ENCODE data around the gene CCDC57. TPM values are rescaled to one million over a fixed set of nuclear protein-coding genes. Genes with fewer than 3 reads are reported as not detected.

Gene CCDC57
- total and polyA plus RNA-seq, 2 of the 4 experiments (the other 2 are of a cell fraction), result 7.3 to 31.3 TPM

DNA sequence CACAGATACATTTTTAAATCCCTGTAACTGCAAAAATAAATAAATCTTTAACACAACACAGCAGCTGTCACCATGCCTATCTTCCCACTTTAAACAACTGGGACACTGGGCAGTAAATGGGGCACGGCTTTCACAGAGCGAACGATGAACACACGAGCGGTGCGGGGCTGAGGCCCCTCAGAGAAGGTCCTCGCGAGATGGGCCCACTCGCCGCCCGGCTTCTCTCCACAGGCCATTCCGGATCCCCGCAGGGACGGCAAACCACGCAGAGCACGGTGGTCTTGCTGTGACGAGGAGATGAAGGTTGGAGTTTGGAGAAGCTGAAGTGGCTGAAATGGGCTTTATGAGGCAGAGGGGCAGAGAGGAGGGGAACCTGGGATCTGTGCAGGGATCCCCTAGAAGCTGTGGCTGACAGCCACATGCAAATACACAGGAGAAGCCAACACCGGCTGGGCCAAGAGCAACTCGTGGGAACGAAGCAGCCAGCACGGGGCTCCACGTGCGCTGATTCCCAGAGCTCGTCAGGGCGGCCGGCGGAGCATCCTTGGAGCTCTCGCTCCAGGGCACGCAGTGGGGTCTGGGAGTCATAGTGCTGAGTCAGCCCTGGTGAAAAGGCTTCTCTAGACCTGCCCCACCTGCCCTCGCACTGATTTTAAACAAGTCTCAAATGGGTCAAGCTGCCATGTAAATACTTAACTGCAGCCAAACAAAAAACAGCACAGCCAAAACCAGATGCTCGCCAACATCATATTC is 31.7 kb downstream of the CCDC57 start:
- Histone ChIP-seq H3K79me1 (ENCODE audit: low read depth in 1 of 2, low read length in 2 of 2) (peaks cover 0 to 4% of the 10 kb centered on the region in 2 experiments; a peak in 1 of 4 replicates), H3K18ac (ENCODE audit: low read depth, low read length) (no peak overlapping the region), H2BK120ac (ENCODE audit: low read depth, low read length) (no peak overlapping the region), H3K9me1 (ENCODE audit: insufficient read depth, low read length) (0 out of 2 replicates have a peak, but pooled peaks cover 6% of the 10 kb centered on the region), H3K27me3 (ENCODE audit: control insufficient read depth, insufficient read depth, low read length) (no peaks in the 10 kb centered on the region), H2BK15ac (ENCODE audit: low read depth, low read length) (no peak overlapping the region), H4K8ac (ENCODE audit: low read depth in 2 of 2, low read length in 2 of 2) (no peak overlapping the region), H3K36me3 (ENCODE audit: control insufficient read depth, insufficient read depth, low read length) (peaks cover 37% of the 10 kb centered on the region), H3K27ac (ENCODE audit: insufficient read depth, low read length) (no peak overlapping the region), H3K14ac (replicated peaks; ENCODE audit: low read depth, low read length) (no peak overlapping the region), H2AK5ac (ENCODE audit: low read depth, low read length) (no peak overlapping the region), H2BK20ac (ENCODE audit: low read depth, low read length) (no peak overlapping the region), H3K4me2 (ENCODE audit: low read depth, low read length) (no peak overlapping the region), H4K20me1 (ENCODE audit: insufficient read depth, low read length) (no peaks in the 10 kb centered on the region), H3K9me3 (ENCODE audit: control insufficient read depth, insufficient read depth, low read length) (no peaks in the 10 kb centered on the region), H3K56ac (ENCODE audit: extremely low read depth, insufficient read depth, low read length) (no peak overlapping the region), H3K4me3 (ENCODE audit: insufficient read depth, low read depth, low read length) (no peak overlapping the region), H2AK9ac (replicated peaks; ENCODE audit: low read depth, low read length, poor library complexity) (no peak overlapping the region), H3K4ac (ENCODE audit: low read depth, low read length) (no peak overlapping the region), H3K9ac (ENCODE audit: low read depth, low read length) (no peak overlapping the region), H2BK5ac (ENCODE audit: low read depth, low read length, poor library complexity, severe bottlenecking) (no peak overlapping the region), H3K23ac (ENCODE audit: low read depth, low read length) (no peak overlapping the region), H3K4me1 (ENCODE audit: control insufficient read depth, insufficient read depth, low read length) (no peaks in the 10 kb centered on the region), H4K5ac (ENCODE audit: low read depth, low read length) (no peak overlapping the region), H2AFZ (replicated peaks; ENCODE audit: low read length, poor library complexity) (no peak overlapping the region), H4K91ac (ENCODE audit: insufficient read depth, low read depth, low read length) (no peak overlapping the region)
- WGBS, 2 experiments (ENCODE audit: extremely low coverage in 2 of 2, insufficient read length in 1 of 2), result 95% methylated on average over 23 of the region's 31 CpGs; no CpG with 5 or more reads in 1 of the 2 experiments
- dilution Hi-C loops (cut with HindIII; ENCODE audit: low sequenced_read_pairs, unreplicated experiment) (no loop called here), intact Hi-C loops (cut with micrococcal nuclease) (no loop called here), in situ Hi-C loops (cut with MboI; ENCODE audit: low sequenced_read_pairs) (no loop called here)
- BruUV-seq (replicated peaks), result no TSS peak
- DNase-seq (no peak), ATAC-seq (ENCODE audit: low read depth) (no peak)
- ChIA-PET POLR2A (ENCODE audit: unreplicated experiment) (no interaction called here), CTCF (no interaction called here)
- peak; percentile 39; the same call in 1 of the 2 replicates for TF ChIP-seq MAFK (IDR thresholded peaks at IDR 0.05; ENCODE audit: low read depth, low read length)
- no peak for TF ChIP-seq CEBPB (IDR thresholded peaks at IDR 0.05; ENCODE audit: low read depth, low read length)

All from IMR-90 (cell line).